OCI-LY1 (cell line): ENCODE data around the gene BICD2.
"Not testable (repeated sequence)": the region's sequence is repeated elsewhere in the genome, so short reads cannot be mapped to it uniquely, and the experiment has no call there.

Source experiments
- H2AFZ ChIP-seq: fragments of 200-600 bp; sonication (generic), shearing (Covaris generic); 2 replicates; pipeline ENCODE4 v1.6.0; 2014; ENCODE audit warnings: antibody characterized with exemption, mild to moderate bottlenecking, low read length
- H3F3A ChIP-seq: fragments of 200-600 bp; sonication (generic), shearing (Covaris generic); 2 replicates; pipeline ENCODE4 v1.6.0; 2014; ENCODE audit warnings: mild to moderate bottlenecking, antibody characterized with exemption, low read length, moderate library complexity; ENCODE audit not compliant: insufficient read depth
- H3K27ac ChIP-seq: fragments of 200-600 bp; sonication (generic); 2 replicates; pipeline ENCODE4 v1.5.1; 2014; ENCODE audit warnings: low read length, mixed run types, mild to moderate bottlenecking, low read depth; ENCODE audit not compliant: poor library complexity, severe bottlenecking
- H3K27me3 ChIP-seq: fragments of 200-600 bp; sonication (generic); 2 replicates; pipeline ENCODE4 v1.6.0; 2014; ENCODE audit warnings: antibody characterized with exemption, mild to moderate bottlenecking, low read length, moderate library complexity; ENCODE audit not compliant: insufficient read depth
- H3K36me3 ChIP-seq: fragments of 200-600 bp; sonication (generic); 2 replicates; pipeline ENCODE4 v1.6.1; 2014; ENCODE audit warnings: mild to moderate bottlenecking, antibody characterized with exemption, low read length, moderate library complexity, mixed read lengths; ENCODE audit not compliant: insufficient read depth
- H3K4me1 ChIP-seq: fragments of 200-600 bp; sonication (generic); 2 replicates; pipeline ENCODE4 v1.5.1; 2014; ENCODE audit warnings: mild to moderate bottlenecking, low read length, moderate library complexity; ENCODE audit not compliant: insufficient read depth, severe bottlenecking
- H3K4me2 ChIP-seq: fragments of 200-600 bp; sonication (generic), shearing (Covaris generic); 2 replicates; pipeline ENCODE4 v1.6.1; 2014; ENCODE audit warnings: low read length
- H3K4me3 ChIP-seq: fragments of 200-600 bp; sonication (generic); 2 replicates; pipeline ENCODE4 v1.5.1; 2014; ENCODE audit warnings: low read length, low read depth, mild to moderate bottlenecking, mixed read lengths; ENCODE audit not compliant: poor library complexity, severe bottlenecking
- H3K79me2 ChIP-seq: fragments of 200-600 bp; shearing (Covaris generic); 2 replicates; pipeline ENCODE4 v1.6.1; 2016; ENCODE audit warnings: mixed run types, low read length, mixed read lengths; ENCODE audit not compliant: insufficient read depth
- H3K9ac ChIP-seq: fragments of 200-600 bp; sonication (generic), shearing (Covaris generic); 2 replicates; pipeline ENCODE4 v1.6.1; 2014; ENCODE audit warnings: mild to moderate bottlenecking, low read length, mixed read lengths
- H3K9me2 ChIP-seq: fragments of 200-600 bp; sonication (generic), shearing (Covaris generic); 2 replicates; pipeline ENCODE4 v1.6.1; 2014; ENCODE audit warnings: low read depth, mild to moderate bottlenecking, low read length, mixed read lengths
- H3K9me3 ChIP-seq: fragments of 200-600 bp; shearing (Covaris generic); 2 replicates; pipeline ENCODE4 v1.6.1; 2014; ENCODE audit warnings: low read length, mixed read lengths
- H4K20me1 ChIP-seq: fragments of 200-600 bp; sonication (generic), shearing (Covaris generic); 2 replicates; pipeline ENCODE4 v1.6.0; 2016; ENCODE audit warnings: mild to moderate bottlenecking, low read length; ENCODE audit not compliant: insufficient read depth
- CTCF ChIP-seq: fragments of 200-600 bp; sonication (generic), shearing (Covaris generic); IDR thresholded peaks from 2 replicates; pipeline ENCODE4 v1.5.1; 2017; ENCODE audit warnings: mild to moderate bottlenecking, antibody characterized with exemption, low read length, moderate library complexity, mixed read lengths
- EZH2 ChIP-seq: fragments of 200-600 bp; sonication (generic), shearing (Covaris generic); IDR thresholded peaks from 2 replicates; pipeline ENCODE4 v1.8.0; 2017; ENCODE audit warnings: borderline replicate concordance, mixed run types, mild to moderate bottlenecking, antibody characterized with exemption, low read length, moderate library complexity, mixed read lengths

BICD2 gene

GRCh38 chr9:92798358-92798757 is 33.7 kb upstream of the BICD2 start:
- 0 out of 2 replicates have a peak, but pooled peaks cover 4% of the 10 kb centered on the region for H3K27me3 ChIP-seq
- no peaks in the 10 kb centered on the region for H3K36me3 ChIP-seq
- no peak overlapping the region for H3K4me2 ChIP-seq
- no peak overlapping the region for H3K9ac ChIP-seq
- H3K79me2 ChIP-seq = no peaks in the 10 kb centered on the region
- no peak overlapping the region for H3K4me3 ChIP-seq
- no peaks in the 10 kb centered on the region for H3K9me2 ChIP-seq
- no peaks in the 10 kb centered on the region for H3F3A ChIP-seq
- H2AFZ ChIP-seq = no peak overlapping the region
- no peaks in the 10 kb centered on the region for H4K20me1 ChIP-seq
- no peaks in the 10 kb centered on the region for H3K9me3 ChIP-seq
- no peak overlapping the region for H3K27ac ChIP-seq
- TF ChIP-seq CTCF = no peak
- H3K4me1 ChIP-seq = peaks cover 15% of the 10 kb centered on the region

GRCh38 chr9:92796337-92796804 is 31.7 kb upstream of the BICD2 start:
- not testable (repeated sequence) for H3K4me2 ChIP-seq

GRCh38 chr9:92795598-92796336 is 31.1 kb upstream of the BICD2 start:
- H3K9me2 ChIP-seq = no peaks in the 10 kb centered on the region
- no peak overlapping the region for H3K4me3 ChIP-seq
- no peaks in the 10 kb centered on the region for H3F3A ChIP-seq
- no peak overlapping the region for H3K9ac ChIP-seq
- H3K4me2 ChIP-seq = no peak overlapping the region
- peaks cover 15% of the 10 kb centered on the region for H3K4me1 ChIP-seq
- 0 out of 2 replicates have a peak, but pooled peaks cover 4% of the 10 kb centered on the region for H3K27me3 ChIP-seq
- H3K79me2 ChIP-seq = no peaks in the 10 kb centered on the region
- no peaks in the 10 kb centered on the region for H3K36me3 ChIP-seq
- no peaks in the 10 kb centered on the region for H4K20me1 ChIP-seq
- no peaks in the 10 kb centered on the region for H3K9me3 ChIP-seq
- TF ChIP-seq CTCF (no peak), EZH2 (no peak)
- no peak overlapping the region for H3K27ac ChIP-seq
- no peak overlapping the region for H2AFZ ChIP-seq

More at GRCh38 chr9:92796337-92796804, 31.7 kb upstream of the BICD2 start:
- H4K20me1 ChIP-seq, H3K9me3 ChIP-seq, H3K9me2 ChIP-seq, H3K4me3 ChIP-seq, H3K27me3 ChIP-seq, H3K36me3 ChIP-seq, H3K79me2 ChIP-seq, H2AFZ ChIP-seq, H3K9ac ChIP-seq, H3K27ac ChIP-seq, H3F3A ChIP-seq: not testable (repeated sequence)
- H3K4me1 ChIP-seq = peaks cover 15% of the 10 kb centered on the region

- no peak overlapping the region for H3K9ac ChIP-seq
- H4K20me1 ChIP-seq = no peaks in the 10 kb centered on the region
- H3K9me3 ChIP-seq = no peaks in the 10 kb centered on the region
- no peaks in the 10 kb centered on the region for H3K9me2 ChIP-seq
- TF ChIP-seq EZH2 (no peak), CTCF (no peak)
- H3K27me3 ChIP-seq = 0 out of 2 replicates have a peak, but pooled peaks cover 4% of the 10 kb centered on the region
- no peaks in the 10 kb centered on the region for H3F3A ChIP-seq
- H3K4me3 ChIP-seq = no peak overlapping the region
- no peak overlapping the region for H2AFZ ChIP-seq
- no peaks in the 10 kb centered on the region for H3K36me3 ChIP-seq
- no peak overlapping the region for H3K27ac ChIP-seq
- H3K4me1 ChIP-seq = peaks cover 14% of the 10 kb centered on the region
- no peaks in the 10 kb centered on the region for H3K79me2 ChIP-seq
- H3K4me2 ChIP-seq = no peak overlapping the region
These were observed 30.4 kb upstream of the BICD2 start for GRCh38 chr9:92795000-92795399.
